ENCODE results near the gene CTF1.
"Not testable (repeated sequence)": the region's sequence is repeated elsewhere in the genome, so short reads cannot be mapped to it uniquely, and the experiment has no call there.

The CTF1 gene

GRCh38 chr16:30896261-30896888 is at the start of gene CTF1:
CTF1 (plus strand) TSS chr16:30896614; CDS start chr16:30896644, 30 bp downstream.
- DNase-seq, result no peak

GRCh38 chr16:30846649-30847402 is 49.6 kb upstream of the CTF1 start:
- DNase-seq, result no peak

GRCh38 chr16:30850246-30850645 is 46.2 kb upstream of the CTF1 start:
- no peak for DNase-seq

GRCh38 chr16:30853758-30854157 is 42.7 kb upstream of the CTF1 start:
- no peak for DNase-seq

- no peak for DNase-seq
Observed at GRCh38 chr16:30858111-30858495, 38.3 kb upstream of the CTF1 start.

GRCh38 chr16:30858829-30859423 is 37.5 kb upstream of the CTF1 start:
- DNase-seq, result no peak

GRCh38 chr16:30860729-30861128 is 35.7 kb upstream of the CTF1 start:
- not testable (repeated sequence) for DNase-seq

- not testable (repeated sequence) for DNase-seq
Observed at GRCh38 chr16:30863178-30863577, 33.2 kb upstream of the CTF1 start.

- DNase-seq, result no peak
Observed at GRCh38 chr16:30866031-30866430, 30.4 kb upstream of the CTF1 start.

- DNase-seq, result no peak
Observed at GRCh38 chr16:30867747-30868146, 28.7 kb upstream of the CTF1 start.

GRCh38 chr16:30870904-30871303 is 25.5 kb upstream of the CTF1 start:
- no peak for DNase-seq

- DNase-seq, result no peak
Observed at GRCh38 chr16:30874244-30874820, 22.1 kb upstream of the CTF1 start.

- peak; percentile 91 for DNase-seq
Observed at GRCh38 chr16:30874821-30875717, 21.3 kb upstream of the CTF1 start.

GRCh38 chr16:30875871-30876801 is 20.3 kb upstream of the CTF1 start:
- DNase-seq, result no peak

GRCh38 chr16:30876867-30877266 is 19.5 kb upstream of the CTF1 start:
- no peak for DNase-seq

GRCh38 chr16:30882429-30883310 is 13.7 kb upstream of the CTF1 start:
- DNase-seq, result no peak

- DNase-seq, result no peak
Observed at GRCh38 chr16:30884760-30885159, 11.7 kb upstream of the CTF1 start.

- no peak for DNase-seq
Observed at GRCh38 chr16:30885196-30885595, 11.2 kb upstream of the CTF1 start.

- no peak for DNase-seq
Observed at GRCh38 chr16:30886145-30886544, 10.3 kb upstream of the CTF1 start.

- DNase-seq, result no peak
Observed at GRCh38 chr16:30887927-30888326, 8.5 kb upstream of the CTF1 start.
